ENCODE data around the gene CACNA1E. TPM values are rescaled to one million over a fixed set of nuclear protein-coding genes. Genes with fewer than 3 reads are reported as not detected.

CACNA1E gene
- total and polyA plus RNA-seq, 2 of the 4 experiments (the other 2 are of a cell fraction), result not detected

GRCh38 chr1:181608386-181608785, 125.1 kb downstream of the CACNA1E start:
- no peak overlapping the region for H2BK20ac ChIP-seq (ENCODE audit: low read depth, low read length)
- ChIA-PET CTCF (no interaction called here), POLR2A (ENCODE audit: unreplicated experiment) (no interaction called here)
- H2AK9ac ChIP-seq (replicated peaks; ENCODE audit: low read depth, low read length, poor library complexity), result no peak overlapping the region
- no peak overlapping the region for H2BK15ac ChIP-seq (ENCODE audit: low read depth, low read length)
- H2BK5ac ChIP-seq (ENCODE audit: low read depth, low read length, poor library complexity, severe bottlenecking), result no peak overlapping the region
- DNase-seq (no peak), ATAC-seq (ENCODE audit: low read depth) (no peak)
- no peak overlapping the region for H3K9ac ChIP-seq (ENCODE audit: low read depth, low read length)
- dilution Hi-C loops (cut with HindIII; ENCODE audit: low sequenced_read_pairs, unreplicated experiment), result no loop called here
- no peak overlapping the region for H2AFZ ChIP-seq (replicated peaks; ENCODE audit: low read length, poor library complexity)
- H3K4ac ChIP-seq (ENCODE audit: low read depth, low read length), result no peak overlapping the region
- peaks cover 1% of the 10 kb centered on the region; the same call in 1 of the 2 replicates for H3K9me3 ChIP-seq (ENCODE audit: control insufficient read depth, insufficient read depth, low read length)
- no peak overlapping the region for H2AK5ac ChIP-seq (ENCODE audit: low read depth, low read length)
- H4K5ac ChIP-seq (ENCODE audit: low read depth, low read length), result no peak overlapping the region
- in situ Hi-C loops (cut with MboI; ENCODE audit: low sequenced_read_pairs), result no loop called here
- no peak overlapping the region for H3K18ac ChIP-seq (ENCODE audit: low read depth, low read length)
- no peaks in the 10 kb centered on the region for H3K79me1 ChIP-seq (ENCODE audit: low read depth in 1 of 2, low read length in 2 of 2)
- no peak overlapping the region for H3K27ac ChIP-seq (ENCODE audit: insufficient read depth, low read length)
- H4K8ac ChIP-seq (ENCODE audit: low read depth in 2 of 2, low read length in 2 of 2), result no peak overlapping the region
- WGBS, 2 experiments (ENCODE audit: extremely low coverage in 2 of 2, insufficient read length in 1 of 2), result no CpG with 5 or more reads among the region's 4 CpGs
- no peaks in the 10 kb centered on the region for H4K20me1 ChIP-seq (ENCODE audit: insufficient read depth, low read length)
- H3K4me2 ChIP-seq (ENCODE audit: low read depth, low read length), result no peak overlapping the region
- H3K9me1 ChIP-seq (ENCODE audit: insufficient read depth, low read length), result no peaks in the 10 kb centered on the region
- no peak overlapping the region for H3K56ac ChIP-seq (ENCODE audit: extremely low read depth, insufficient read depth, low read length)
- TF ChIP-seq SMC3 (IDR thresholded peaks at IDR 0.05; ENCODE audit: low read depth, low read length) (no peak), NFE2L2 (IDR thresholded peaks at IDR 0.05; ENCODE audit: low read depth, low read length) (no peak), RCOR1 (IDR thresholded peaks at IDR 0.05; ENCODE audit: insufficient replicate concordance, low read length) (no peak), CTCF (conservative IDR thresholded peaks at IDR 0.05; ENCODE audit: low read depth, low read length) (no peak)
- no peak overlapping the region for H3K4me3 ChIP-seq (ENCODE audit: insufficient read depth, low read depth, low read length)
- H4K91ac ChIP-seq (ENCODE audit: insufficient read depth, low read depth, low read length), result no peak overlapping the region
- no peaks in the 10 kb centered on the region for H3K36me3 ChIP-seq (ENCODE audit: control insufficient read depth, insufficient read depth, low read length)
- intact Hi-C loops (cut with micrococcal nuclease), result no loop called here
- no peaks in the 10 kb centered on the region for H3K4me1 ChIP-seq (ENCODE audit: control insufficient read depth, insufficient read depth, low read length)
- H2BK120ac ChIP-seq (ENCODE audit: low read depth, low read length), result no peak overlapping the region
- H3K23ac ChIP-seq (ENCODE audit: low read depth, low read length), result no peak overlapping the region
- no TSS peak for BruUV-seq (replicated peaks)
- H3K27me3 ChIP-seq (ENCODE audit: control insufficient read depth, insufficient read depth, low read length), result no peaks in the 10 kb centered on the region
- H3K14ac ChIP-seq (replicated peaks; ENCODE audit: low read depth, low read length), result no peak overlapping the region

All from IMR-90 (cell line).